A673 (cell line): ENCODE measurements around the gene CHID1. TPM values are rescaled to one million over a fixed set of nuclear protein-coding genes. Genes with fewer than 3 reads are reported as not detected.

ENCODE experiments used
- BruUV-seq: library from RNA; stranded (reverse); fragments of 400-500 nt; replicated peaks from 2 replicates; lab custom pipeline; 2021; lab: Mats Ljungman, UMichigan
- CTCF ChIA-PET: fragments of 300-600 bp; sonication (Branson Sonifier 250); formaldehyde crosslinking; loops from one replicate; lab custom pipeline; 2022; ENCODE audit warnings: antibody characterized with exemption; lab: Charles Lee
- POLR2A ChIA-PET: fragments of 300-600 bp; sonication (Branson Sonifier 250); formaldehyde crosslinking; loops from one replicate; lab custom pipeline; 2022; ENCODE audit warnings: antibody characterized with exemption; ENCODE audit not compliant: low non-redundant PET; lab: Charles Lee
- DNase-seq: peaks from one replicate; pipeline ENCODE4 v3.0.0-alpha.2; 2015; ENCODE audit warnings: low spot score
- H3K27ac ChIP-seq: fragments of 200-600 bp; sonication (generic); 2 replicates; pipeline ENCODE4 v1.5.1; 2016; ENCODE audit warnings: mixed run types, low read depth, mild to moderate bottlenecking, mixed read lengths, antibody characterized with exemption, low read length; ENCODE audit not compliant: poor library complexity, severe bottlenecking
- H3K27me3 ChIP-seq: fragments of 200-600 bp; sonication (generic); replicated peaks from 2 replicates; pipeline ENCODE4 v1.6.1; 2017; ENCODE audit warnings: mixed run types, low read depth, mild to moderate bottlenecking, mixed read lengths, antibody characterized with exemption, low read length; ENCODE audit not compliant: insufficient read depth, poor library complexity
- H3K36me3 ChIP-seq: fragments of 200-600 bp; sonication (generic); 2 replicates; pipeline ENCODE4 v1.6.1; 2016; ENCODE audit warnings: mixed run types, mild to moderate bottlenecking, mixed read lengths, antibody characterized with exemption, low read length; ENCODE audit not compliant: insufficient read depth, poor library complexity, severe bottlenecking
- H3K4me1 ChIP-seq: fragments of 200-600 bp; sonication (generic); 2 replicates; pipeline ENCODE4 v1.6.1; 2017; ENCODE audit warnings: mixed run types, mild to moderate bottlenecking, mixed read lengths, antibody characterized with exemption, low read length; ENCODE audit not compliant: insufficient read depth, poor library complexity, severe bottlenecking
- H3K4me3 ChIP-seq: fragments of 200-600 bp; sonication (generic); 2 replicates; pipeline ENCODE4 v1.5.1; 2016; ENCODE audit warnings: low read depth, mixed run types, mild to moderate bottlenecking, mixed read lengths, low read length; ENCODE audit not compliant: poor library complexity, severe bottlenecking
- H3K9me3 ChIP-seq: fragments of 200-600 bp; sonication (generic); 2 replicates; pipeline ENCODE4 v1.6.1; 2016; ENCODE audit warnings: mixed run types, low read depth, mild to moderate bottlenecking, mixed read lengths, antibody characterized with exemption, low read length; ENCODE audit not compliant: poor library complexity, severe bottlenecking
- EZH2 ChIP-seq: fragments of 200-600 bp; sonication (generic); IDR thresholded peaks from 2 replicates; pipeline ENCODE4 v1.6.1; 2017; ENCODE audit warnings: borderline replicate concordance, low read depth, mild to moderate bottlenecking, mixed read lengths, antibody characterized with exemption, low read length; ENCODE audit not compliant: poor library complexity, severe bottlenecking
- intact Hi-C: fragments of 100-400 bp; cut with micrococcal nuclease; formaldehyde crosslinking; loops from one replicate; pipeline ENCODE4 v1.10.0; 2022; ENCODE audit not compliant: unreplicated experiment
- total RNA-seq: library from RNA; stranded (reverse); gene quantifications from 2 replicates; pipeline ENCODE4 v1.2.3, GENCODE V29; 2021
- TF ChIP-seq, protein P1 (sequence below): fragments of 300-800, 200-600 bp; sonication (generic); conservative IDR thresholded peaks from 2 replicates; pipeline ENCODE4 v1.5.1; 2017; ENCODE audit warnings: low read depth, mild to moderate bottlenecking, antibody characterized with exemption, low read length, moderate library complexity, mixed read lengths

Gene CHID1
- total RNA-seq, 1 experiment from 2014 or later = 105 TPM

DNA sequence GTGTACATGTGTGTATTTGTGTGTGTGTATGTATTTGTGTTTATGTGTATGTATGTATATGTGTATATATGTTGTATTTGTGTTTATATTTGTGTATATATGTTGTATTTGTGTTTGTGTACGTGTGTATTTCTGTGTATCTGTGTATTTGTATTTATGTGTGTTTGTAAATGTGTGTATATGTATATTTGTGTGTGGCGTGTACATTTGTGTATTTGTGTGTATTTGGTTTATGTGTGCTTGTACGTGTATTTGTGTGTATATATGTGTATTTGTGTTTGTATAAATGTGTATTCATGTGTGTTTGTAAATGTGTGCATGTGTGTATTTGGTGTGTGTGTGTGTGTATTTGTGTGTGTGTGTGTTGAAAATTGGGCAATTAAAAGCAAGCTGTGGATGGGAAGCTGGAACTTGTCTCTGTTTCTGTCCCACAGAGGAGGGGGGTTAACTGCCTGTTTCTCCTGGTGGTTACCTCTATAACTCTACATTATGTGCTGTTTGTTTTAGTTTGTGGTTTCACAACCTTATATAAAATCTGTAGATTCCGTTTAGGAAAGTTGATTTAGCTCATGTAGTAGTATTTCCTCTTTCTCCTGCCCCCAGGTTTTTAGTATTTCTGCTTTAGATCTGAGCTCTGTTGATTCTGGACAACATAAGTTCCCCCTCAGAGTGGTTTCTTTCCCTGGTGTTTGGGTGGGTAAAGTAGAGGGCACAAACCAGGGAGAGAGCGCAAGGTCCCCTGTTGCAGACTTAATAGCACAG, 44.0 kb upstream of the CHID1 start:
- no peak for DNase-seq
- no TSS peak for BruUV-seq
- Histone ChIP-seq H3K36me3 (peaks cover 2% of the 10 kb centered on the region), H3K27ac (no peak overlapping the region), H3K4me3 (no peak overlapping the region), H3K9me3 (no peaks in the 10 kb centered on the region), H3K27me3 (no peaks in the 10 kb centered on the region), H3K4me1 (no peaks in the 10 kb centered on the region)
- TF ChIP-seq, protein P1, sequence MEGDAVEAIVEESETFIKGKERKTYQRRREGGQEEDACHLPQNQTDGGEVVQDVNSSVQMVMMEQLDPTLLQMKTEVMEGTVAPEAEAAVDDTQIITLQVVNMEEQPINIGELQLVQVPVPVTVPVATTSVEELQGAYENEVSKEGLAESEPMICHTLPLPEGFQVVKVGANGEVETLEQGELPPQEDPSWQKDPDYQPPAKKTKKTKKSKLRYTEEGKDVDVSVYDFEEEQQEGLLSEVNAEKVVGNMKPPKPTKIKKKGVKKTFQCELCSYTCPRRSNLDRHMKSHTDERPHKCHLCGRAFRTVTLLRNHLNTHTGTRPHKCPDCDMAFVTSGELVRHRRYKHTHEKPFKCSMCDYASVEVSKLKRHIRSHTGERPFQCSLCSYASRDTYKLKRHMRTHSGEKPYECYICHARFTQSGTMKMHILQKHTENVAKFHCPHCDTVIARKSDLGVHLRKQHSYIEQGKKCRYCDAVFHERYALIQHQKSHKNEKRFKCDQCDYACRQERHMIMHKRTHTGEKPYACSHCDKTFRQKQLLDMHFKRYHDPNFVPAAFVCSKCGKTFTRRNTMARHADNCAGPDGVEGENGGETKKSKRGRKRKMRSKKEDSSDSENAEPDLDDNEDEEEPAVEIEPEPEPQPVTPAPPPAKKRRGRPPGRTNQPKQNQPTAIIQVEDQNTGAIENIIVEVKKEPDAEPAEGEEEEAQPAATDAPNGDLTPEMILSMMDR = no peak
- TF ChIP-seq EZH2 = no peak
- intact Hi-C loops = no loop called here
- CTCF ChIA-PET = no interaction called here
- POLR2A ChIA-PET = no interaction called here

DNA sequence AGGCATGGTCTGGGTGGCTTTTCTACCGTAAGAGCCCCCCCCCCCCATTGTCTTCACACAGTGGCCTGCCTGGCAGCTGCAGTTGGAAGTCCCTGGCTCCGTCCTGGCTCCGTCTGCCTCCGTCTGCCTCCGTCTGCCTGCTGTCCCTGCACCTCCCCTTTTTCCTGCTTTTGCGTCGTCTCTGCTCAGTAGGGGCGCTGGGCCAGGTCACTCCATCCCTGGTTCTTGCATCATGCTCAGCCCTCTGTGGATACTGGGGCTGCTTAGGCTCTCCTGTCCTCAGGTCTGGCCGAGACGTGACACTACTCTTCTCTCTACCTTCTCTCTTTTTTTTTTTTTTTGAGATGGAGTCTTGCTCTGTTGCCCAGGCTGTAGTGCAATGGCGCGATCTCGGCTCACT, 42.9 kb upstream of the CHID1 start:
- Histone ChIP-seq H3K27me3 (no peaks in the 10 kb centered on the region), H3K4me1 (no peaks in the 10 kb centered on the region), H3K36me3 (no peaks in the 10 kb centered on the region), H3K4me3 (no peak overlapping the region), H3K27ac (no peak overlapping the region), H3K9me3 (no peaks in the 10 kb centered on the region)
- no TSS peak for BruUV-seq
- DNase-seq = no peak
- TF ChIP-seq, protein P1 = no peak
- TF ChIP-seq EZH2 = no peak
- intact Hi-C loops = no loop called here
- POLR2A ChIA-PET = no interaction called here
- CTCF ChIA-PET = no interaction called here

DNA sequence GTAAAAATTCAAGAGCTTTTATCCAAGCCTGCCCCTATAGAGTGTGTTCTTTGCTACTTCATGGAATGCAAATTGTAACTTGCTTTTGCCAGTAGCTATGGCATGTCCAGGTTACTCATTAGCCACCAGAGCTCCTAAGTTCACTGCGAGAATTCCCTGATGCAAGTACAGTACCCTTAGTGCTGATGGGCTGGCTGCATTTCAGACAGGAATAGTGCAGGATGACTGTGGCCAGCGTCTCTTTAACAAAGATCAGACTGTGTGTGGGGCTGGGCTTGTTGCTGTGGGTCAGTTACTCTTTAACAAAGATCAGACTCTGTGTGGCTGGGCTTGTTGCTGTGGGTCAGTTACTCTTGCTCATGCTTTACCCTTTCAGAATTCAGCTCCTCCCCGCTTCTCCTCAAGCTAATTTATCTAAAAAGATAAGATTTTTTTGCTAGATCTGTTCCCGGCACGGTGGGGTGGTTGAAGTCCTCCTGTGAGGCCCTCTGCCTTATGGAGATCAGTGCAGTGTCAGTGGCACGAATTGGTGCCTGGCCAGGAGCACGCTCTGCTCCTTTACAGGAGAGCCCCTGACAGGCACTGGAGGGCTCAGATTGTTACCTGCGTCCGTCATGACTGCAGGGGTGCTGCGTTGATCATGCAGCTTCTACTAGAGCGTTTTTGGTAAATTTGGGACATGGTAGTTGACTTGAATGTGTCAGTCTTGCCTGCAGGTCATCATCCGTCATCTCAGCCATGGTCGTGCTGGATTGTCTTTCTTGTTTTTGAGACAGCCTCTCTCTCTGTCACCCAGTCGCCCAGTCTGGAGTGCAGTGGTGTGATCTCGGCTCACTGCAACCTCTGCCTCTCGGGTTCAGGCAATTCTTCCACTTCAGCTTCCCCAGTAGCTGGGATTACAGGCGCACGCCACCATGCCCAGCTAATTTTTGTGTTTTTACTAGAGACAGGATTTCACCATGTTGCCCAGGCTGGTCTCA, 42.1 kb upstream of the CHID1 start:
- Histone ChIP-seq H3K4me1 (no peaks in the 10 kb centered on the region), H3K4me3 (no peak overlapping the region), H3K36me3 (peaks cover 5% of the 10 kb centered on the region), H3K9me3 (no peaks in the 10 kb centered on the region), H3K27ac (no peak overlapping the region), H3K27me3 (no peaks in the 10 kb centered on the region)
- intact Hi-C loops = no loop called here
- ChIA-PET CTCF (no interaction called here), POLR2A (no interaction called here)
- no TSS peak for BruUV-seq
- no peak for TF ChIP-seq EZH2
- TF ChIP-seq, protein P1 = no peak
- DNase-seq = no peak
